ENCODE results near the gene ZNF584.
A peak's percentile ranks its signal among the peaks of the same experiment; 100 is the strongest.

ZNF584 gene

GRCh38 chr19:58466760-58467589, 58.5 kb downstream of the ZNF584 start, which contains the start of gene ZNF324:
Gene ZNF324 (plus strand): TSS chr19:58467080. CDS start chr19:58469186, 2,106 bp downstream.
- peak; percentile 96 for DNase-seq
